GM21528 (cell line): Measurements from ENCODE around the gene SPATA4.

ENCODE experiments used
- ATAC-seq: cut with Tn5 transposase; IDR thresholded peaks from one replicate; pipeline ENCODE4 v1.9.1; 2021; ENCODE audit warnings: mild to moderate bottlenecking, moderate library complexity; ENCODE audit not compliant: unreplicated experiment, low FRiP score

Gene SPATA4

GRCh38 chr4:176191974-176192373, 3.4 kb downstream of the SPATA4 start:
- ATAC-seq = no peak

GRCh38 chr4:176189891-176190795, 5.2 kb downstream of the SPATA4 start:
- ATAC-seq = no peak

- no peak for ATAC-seq
Observed at GRCh38 chr4:176188654-176189053, 6.7 kb downstream of the SPATA4 start.

- no peak for ATAC-seq
Observed at GRCh38 chr4:176187624-176188023, 7.8 kb downstream of the SPATA4 start.

GRCh38 chr4:176186671-176187395, 8.6 kb downstream of the SPATA4 start:
- ATAC-seq = no peak

- ATAC-seq = no peak
Observed at GRCh38 chr4:176186067-176186466, 9.3 kb downstream of the SPATA4 start.

- ATAC-seq = no peak
Observed at GRCh38 chr4:176185051-176185450, 10.3 kb downstream of the SPATA4 start.

GRCh38 chr4:176163041-176163440, 32.3 kb downstream of the SPATA4 start:
- ATAC-seq = no peak

- no peak for ATAC-seq
Observed at GRCh38 chr4:176156656-176157055, 38.7 kb downstream of the SPATA4 start.

- no peak for ATAC-seq
Observed at GRCh38 chr4:176153124-176153523, 42.3 kb downstream of the SPATA4 start.

GRCh38 chr4:176150704-176151103, 44.7 kb downstream of the SPATA4 start:
- no peak for ATAC-seq

GRCh38 chr4:176150356-176150682, 45.1 kb downstream of the SPATA4 start:
- ATAC-seq = no peak

GRCh38 chr4:176149680-176150355, 45.6 kb downstream of the SPATA4 start:
- no peak for ATAC-seq

GRCh38 chr4:176142253-176142652, 53.1 kb downstream of the SPATA4 start:
- ATAC-seq = no peak

- ATAC-seq = no peak
Observed at GRCh38 chr4:176139518-176139917, 55.9 kb downstream of the SPATA4 start.

GRCh38 chr4:176137631-176138030, 57.8 kb downstream of the SPATA4 start:
- ATAC-seq = no peak

- no peak for ATAC-seq
Observed at GRCh38 chr4:176134670-176135069, 60.7 kb downstream of the SPATA4 start.
